ENCODE measurements around the gene PCBP3. TPM values are rescaled to one million over a fixed set of nuclear protein-coding genes. Genes with fewer than 3 reads are reported as not detected.

The PCBP3 gene
- total and polyA plus RNA-seq, 2 donors (not counting 3 experiments of a cell fraction or from before 2014, with no cell fraction given) = 0.06 to 1.1 TPM

DNA sequence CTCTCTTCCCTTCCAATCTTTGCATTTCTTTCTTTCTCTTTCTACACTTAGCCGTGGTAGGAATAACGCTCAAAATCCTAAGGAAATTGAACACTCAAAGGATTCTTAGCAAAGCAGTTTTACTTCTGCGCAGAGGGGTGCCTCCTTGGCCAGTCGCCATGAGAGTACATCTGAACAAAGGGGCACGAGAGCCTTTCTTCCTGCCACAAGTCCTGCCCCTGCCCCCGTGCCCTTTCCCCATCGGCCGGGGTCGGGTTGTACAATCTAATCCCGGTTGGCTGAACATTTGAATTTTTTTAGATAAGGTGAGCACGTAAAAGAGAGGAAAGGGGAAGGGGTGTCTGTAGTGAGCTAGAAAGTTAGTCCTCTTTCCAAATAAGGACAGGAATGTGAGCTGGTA, 309.4 kb downstream of the PCBP3 start:
- Histone ChIP-seq H3K4me3 (replicated peaks in 1 of 3; ENCODE audit: insufficient read depth in 1 of 3, low read depth in 1 of 3, low read length in 3 of 3) (no peak overlapping the region), H4K20me1 (replicated peaks; ENCODE audit: control insufficient read depth, extremely low read depth, insufficient read depth, low read length) (no peaks in the 10 kb centered on the region), H3K79me2 (ENCODE audit: control insufficient read depth, insufficient read depth, low read length) (no peaks in the 10 kb centered on the region), H3K9me1 (replicated peaks; ENCODE audit: control insufficient read depth, extremely low read depth, insufficient read depth, low read length) (no peaks in the 10 kb centered on the region), H2AFZ (ENCODE audit: low read depth, low read length) (no peak overlapping the region), H3K9me3 (replicated peaks; ENCODE audit: control insufficient read depth, insufficient read depth, low read length) (no peaks in the 10 kb centered on the region), H3K27me3 (ENCODE audit: control insufficient read depth in 2 of 2, insufficient read depth in 2 of 2, low read length in 2 of 2) (peaks cover 6 to 17% of the 10 kb centered on the region in 2 experiments), H3K4me1 (ENCODE audit: control insufficient read depth, extremely low read depth, insufficient read depth, low read length) (no peaks in the 10 kb centered on the region), H3K36me3 (ENCODE audit: control insufficient read depth in 2 of 2, extremely low read depth in 1 of 2, insufficient read depth in 2 of 2, low read length in 2 of 2) (no peaks in the 10 kb centered on the region), H3K9ac (replicated peaks; ENCODE audit: extremely low read depth, insufficient read depth, low read length) (no peak overlapping the region), H3K27ac (ENCODE audit: insufficient read depth, low read depth, low read length) (no peak overlapping the region), H3K4me2 (ENCODE audit: insufficient read depth, low read length) (no peak overlapping the region)
- intact Hi-C loops (cut with micrococcal nuclease) = no loop called here
- ChIA-PET CTCF (interaction anchor here (1.5 kb wide), 1 partner anchor 21 kb away, joined by 3 read pairs; no protein-coding TSS in a partner anchor), POLR2A (no interaction called here)
- dilution Hi-C loops (cut with MboI; ENCODE audit: extremely low pct_ligation_motif_present, low sequenced_read_pairs) = no loop called here
- no TSS peak for BruUV-seq (replicated peaks)
- DNase-seq (ENCODE audit: low read depth, low spot score) = no peak
- no peak for FAIRE-seq
- TF ChIP-seq, protein P1, sequence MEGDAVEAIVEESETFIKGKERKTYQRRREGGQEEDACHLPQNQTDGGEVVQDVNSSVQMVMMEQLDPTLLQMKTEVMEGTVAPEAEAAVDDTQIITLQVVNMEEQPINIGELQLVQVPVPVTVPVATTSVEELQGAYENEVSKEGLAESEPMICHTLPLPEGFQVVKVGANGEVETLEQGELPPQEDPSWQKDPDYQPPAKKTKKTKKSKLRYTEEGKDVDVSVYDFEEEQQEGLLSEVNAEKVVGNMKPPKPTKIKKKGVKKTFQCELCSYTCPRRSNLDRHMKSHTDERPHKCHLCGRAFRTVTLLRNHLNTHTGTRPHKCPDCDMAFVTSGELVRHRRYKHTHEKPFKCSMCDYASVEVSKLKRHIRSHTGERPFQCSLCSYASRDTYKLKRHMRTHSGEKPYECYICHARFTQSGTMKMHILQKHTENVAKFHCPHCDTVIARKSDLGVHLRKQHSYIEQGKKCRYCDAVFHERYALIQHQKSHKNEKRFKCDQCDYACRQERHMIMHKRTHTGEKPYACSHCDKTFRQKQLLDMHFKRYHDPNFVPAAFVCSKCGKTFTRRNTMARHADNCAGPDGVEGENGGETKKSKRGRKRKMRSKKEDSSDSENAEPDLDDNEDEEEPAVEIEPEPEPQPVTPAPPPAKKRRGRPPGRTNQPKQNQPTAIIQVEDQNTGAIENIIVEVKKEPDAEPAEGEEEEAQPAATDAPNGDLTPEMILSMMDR (IDR thresholded peaks at IDR 0.05; ENCODE audit: extremely low read depth in 1 of 2, insufficient read depth in 1 of 2, low read depth in 1 of 2, low read length in 2 of 2) = no peak
- TF ChIP-seq GATA2 (IDR thresholded peaks at IDR 0.05; ENCODE audit: insufficient read depth, insufficient read length, low read depth, low read length) (no peak), FOS (IDR thresholded peaks at IDR 0.05; ENCODE audit: borderline replicate concordance, insufficient read depth, low read length) (no peak), POLR2AphosphoS5 (IDR thresholded peaks at IDR 0.05; ENCODE audit: insufficient read depth, low read depth, low read length) (no peak), JUN (IDR thresholded peaks at IDR 0.05; ENCODE audit: borderline replicate concordance, insufficient read depth, insufficient read length, low read depth) (no peak), MYC (IDR thresholded peaks at IDR 0.05; ENCODE audit: low read depth, low read length) (no peak), POLR2A (IDR thresholded peaks at IDR 0.05; ENCODE audit: low read depth, low read length) (no peak), EZH2 (IDR thresholded peaks at IDR 0.05; ENCODE audit: borderline replicate concordance, low read depth, low read length, severe bottlenecking) (no peak)
- TF ChIP-seq, protein P2, sequence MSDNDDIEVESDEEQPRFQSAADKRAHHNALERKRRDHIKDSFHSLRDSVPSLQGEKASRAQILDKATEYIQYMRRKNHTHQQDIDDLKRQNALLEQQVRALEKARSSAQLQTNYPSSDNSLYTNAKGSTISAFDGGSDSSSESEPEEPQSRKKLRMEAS (IDR thresholded peaks at IDR 0.05; ENCODE audit: insufficient read depth, insufficient read length) = no peak

Data from endothelial cell of umbilical vein (primary cell).